CD4-positive, alpha-beta T cell treated with Interferon gamma for 1 hour (primary cell): Measurements from ENCODE around the gene EEFSEC.

Source experiments
- DNase-seq: peaks from one replicate; pipeline ENCODE4 v3.0.0-alpha.2; 2020

The EEFSEC gene

GRCh38 chr3:128320551-128321340, 167.5 kb downstream of the EEFSEC start:
- no peak for DNase-seq

GRCh38 chr3:128321418-128321817, 168.1 kb downstream of the EEFSEC start:
- no peak for DNase-seq

- DNase-seq = peak; percentile 56
Observed at GRCh38 chr3:128322030-128323022, 169.0 kb downstream of the EEFSEC start.

- no peak for DNase-seq
Observed at GRCh38 chr3:128323206-128324081, 170.2 kb downstream of the EEFSEC start.

GRCh38 chr3:128324911-128325592, 171.8 kb downstream of the EEFSEC start:
- no peak for DNase-seq

- DNase-seq = no peak
Observed at GRCh38 chr3:128326051-128326823, 173.0 kb downstream of the EEFSEC start.

GRCh38 chr3:128327606-128328031, 174.3 kb downstream of the EEFSEC start:
- DNase-seq = no peak

GRCh38 chr3:128328546-128329458, 175.5 kb downstream of the EEFSEC start:
- no peak for DNase-seq

GRCh38 chr3:128329491-128330213, 176.4 kb downstream of the EEFSEC start:
- DNase-seq = no peak

- no peak for DNase-seq
Observed at GRCh38 chr3:128330214-128330842, 177.0 kb downstream of the EEFSEC start.

- DNase-seq = no peak
Observed at GRCh38 chr3:128334086-128334645, 180.9 kb downstream of the EEFSEC start.

- DNase-seq = no peak
Observed at GRCh38 chr3:128334766-128335165, 181.5 kb downstream of the EEFSEC start.

GRCh38 chr3:128335621-128336296, 182.5 kb downstream of the EEFSEC start:
- no peak for DNase-seq

GRCh38 chr3:128336337-128337156, 183.3 kb downstream of the EEFSEC start:
- DNase-seq = no peak

GRCh38 chr3:128337305-128337704, 184.0 kb downstream of the EEFSEC start:
- DNase-seq = no peak

- no peak for DNase-seq
Observed at GRCh38 chr3:128338536-128339330, 185.5 kb downstream of the EEFSEC start.
